ENCODE results near the gene TAGLN2.

The TAGLN2 gene

GRCh38 chr1:159897962-159898361, 27.3 kb downstream of the TAGLN2 start:
- no peak for DNase-seq

- no peak for DNase-seq
These were observed 28.8 kb downstream of the TAGLN2 start for GRCh38 chr1:159896546-159896930.

- DNase-seq: peak; percentile 31
These were observed 29.3 kb downstream of the TAGLN2 start for GRCh38 chr1:159895836-159896545.

- DNase-seq: no peak
These were observed 30.0 kb downstream of the TAGLN2 start for GRCh38 chr1:159895286-159895685.

- DNase-seq: no peak
These were observed 32.4 kb downstream of the TAGLN2 start for GRCh38 chr1:159892944-159893343.

- DNase-seq: peak; percentile 86
These were observed 33.8 kb downstream of the TAGLN2 start for GRCh38 chr1:159891275-159892157.

GRCh38 chr1:159890390-159890789, 34.9 kb downstream of the TAGLN2 start:
- no peak for DNase-seq

- DNase-seq: peak; percentile 94
These were observed 35.5 kb downstream of the TAGLN2 start for GRCh38 chr1:159889821-159890252.

- no peak for DNase-seq
These were observed 36.1 kb downstream of the TAGLN2 start for GRCh38 chr1:159889202-159889601.

GRCh38 chr1:159884296-159884695, 41.0 kb downstream of the TAGLN2 start:
- no peak for DNase-seq

GRCh38 chr1:159883134-159883533, 42.2 kb downstream of the TAGLN2 start:
- DNase-seq: no peak

GRCh38 chr1:159882527-159882862, 42.8 kb downstream of the TAGLN2 start:
- DNase-seq: peak; percentile 45

GRCh38 chr1:159881622-159882526, 43.4 kb downstream of the TAGLN2 start:
- DNase-seq: peak; percentile 98

GRCh38 chr1:159880430-159880829, 44.9 kb downstream of the TAGLN2 start:
- DNase-seq: no peak

- peak; percentile 81 for DNase-seq
These were observed 45.3 kb downstream of the TAGLN2 start for GRCh38 chr1:159879977-159880376.

- no peak for DNase-seq
These were observed 46.2 kb downstream of the TAGLN2 start for GRCh38 chr1:159879136-159879535.

GRCh38 chr1:159877695-159878444, 47.4 kb downstream of the TAGLN2 start:
- no peak for DNase-seq

GRCh38 chr1:159873530-159874143, 51.7 kb downstream of the TAGLN2 start:
- no peak for DNase-seq

GRCh38 chr1:159872891-159873290, 52.4 kb downstream of the TAGLN2 start:
- DNase-seq: no peak

- no peak for DNase-seq
These were observed 54.6 kb downstream of the TAGLN2 start for GRCh38 chr1:159870704-159871103.

GRCh38 chr1:159869607-159870006, 55.7 kb downstream of the TAGLN2 start:
- DNase-seq: no peak

- peak; percentile 55 for DNase-seq
These were observed 56.1 kb downstream of the TAGLN2 start for GRCh38 chr1:159869173-159869572.
